ENCODE measurements around the gene GOLGA8O. TPM values are rescaled to one million over a fixed set of nuclear protein-coding genes. Genes with fewer than 3 reads are reported as not detected.
"Not testable (repeated sequence)": the region's sequence is repeated elsewhere in the genome, so short reads cannot be mapped to it uniquely, and the experiment has no call there.

Gene GOLGA8O
- polyA plus RNA-seq, 1 experiment, result 0.56 TPM

GRCh38 chr15:32407903-32408302 is 47.5 kb downstream of the GOLGA8O start:
- POLR2A ChIA-PET; H3K36me3 ChIP-seq (ENCODE audit: control insufficient read depth, insufficient read depth, low read length); DNase-seq (ENCODE audit: low read depth); H3K4me3 ChIP-seq (ENCODE audit: low read depth, low read length); CTCF ChIA-PET; H3K27me3 ChIP-seq (ENCODE audit: control insufficient read depth, insufficient read depth, low read length): not testable (repeated sequence)
- TF ChIP-seq, protein P1, sequence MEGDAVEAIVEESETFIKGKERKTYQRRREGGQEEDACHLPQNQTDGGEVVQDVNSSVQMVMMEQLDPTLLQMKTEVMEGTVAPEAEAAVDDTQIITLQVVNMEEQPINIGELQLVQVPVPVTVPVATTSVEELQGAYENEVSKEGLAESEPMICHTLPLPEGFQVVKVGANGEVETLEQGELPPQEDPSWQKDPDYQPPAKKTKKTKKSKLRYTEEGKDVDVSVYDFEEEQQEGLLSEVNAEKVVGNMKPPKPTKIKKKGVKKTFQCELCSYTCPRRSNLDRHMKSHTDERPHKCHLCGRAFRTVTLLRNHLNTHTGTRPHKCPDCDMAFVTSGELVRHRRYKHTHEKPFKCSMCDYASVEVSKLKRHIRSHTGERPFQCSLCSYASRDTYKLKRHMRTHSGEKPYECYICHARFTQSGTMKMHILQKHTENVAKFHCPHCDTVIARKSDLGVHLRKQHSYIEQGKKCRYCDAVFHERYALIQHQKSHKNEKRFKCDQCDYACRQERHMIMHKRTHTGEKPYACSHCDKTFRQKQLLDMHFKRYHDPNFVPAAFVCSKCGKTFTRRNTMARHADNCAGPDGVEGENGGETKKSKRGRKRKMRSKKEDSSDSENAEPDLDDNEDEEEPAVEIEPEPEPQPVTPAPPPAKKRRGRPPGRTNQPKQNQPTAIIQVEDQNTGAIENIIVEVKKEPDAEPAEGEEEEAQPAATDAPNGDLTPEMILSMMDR (IDR thresholded peaks at IDR 0.05; ENCODE audit: insufficient read depth, low read depth, low read length), result peak; percentile 18; the same call in 1 of the 2 replicates

DNA sequence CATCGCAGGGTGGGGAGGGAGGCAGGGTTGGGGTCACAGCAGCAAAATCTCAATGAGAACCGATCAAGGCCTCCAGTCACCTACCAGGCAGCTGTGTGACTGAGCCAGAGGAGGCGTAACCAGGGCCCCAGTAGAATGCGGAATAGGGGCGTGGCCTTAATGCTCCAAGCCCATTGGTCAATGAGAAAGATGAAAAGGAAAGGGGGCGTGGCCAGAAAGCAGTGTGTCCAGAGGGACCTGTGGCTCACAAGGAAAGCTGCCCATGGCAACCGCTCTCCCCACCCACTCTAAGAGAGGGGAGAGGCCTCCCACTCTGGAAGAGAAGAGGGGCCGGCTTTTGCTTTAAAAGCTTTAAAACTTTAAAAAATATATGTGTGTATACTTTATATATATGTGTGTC is 52.2 kb downstream of the GOLGA8O start, which contains the start of gene GOLGA8K:
Gene GOLGA8K, minus strand, starts transcription at position 101 of the 400 bp plus-strand sequence. Its CDS starts 98 bp downstream, at position 3.
- H3K4me3 ChIP-seq (ENCODE audit: low read depth, low read length); CTCF ChIA-PET; DNase-seq (ENCODE audit: low read depth); POLR2A ChIA-PET; H3K27me3 ChIP-seq (ENCODE audit: control insufficient read depth, insufficient read depth, low read length); H3K36me3 ChIP-seq (ENCODE audit: control insufficient read depth, insufficient read depth, low read length): not testable (repeated sequence)

DNA sequence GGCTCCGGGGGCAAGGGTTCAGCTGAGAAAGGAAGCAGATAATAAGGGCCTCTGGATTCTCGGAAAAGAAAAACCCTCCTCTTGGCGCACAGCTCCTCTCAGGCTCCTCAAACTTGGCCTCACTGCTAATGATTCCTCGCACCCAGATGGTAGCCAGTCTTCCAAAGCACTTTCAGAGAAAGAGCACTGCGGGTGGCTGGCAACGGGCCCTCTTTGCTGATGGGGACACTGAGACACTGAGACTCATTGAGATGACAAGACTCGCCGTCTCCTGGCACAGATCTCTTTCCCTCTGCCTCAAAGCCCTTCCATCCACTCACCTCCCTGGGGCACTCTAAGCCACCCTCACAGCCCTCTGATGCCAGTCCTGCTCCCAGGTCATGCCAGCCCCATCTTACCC is 58.9 kb downstream of the GOLGA8O start:
- POLR2A ChIA-PET; H3K36me3 ChIP-seq (ENCODE audit: control insufficient read depth, insufficient read depth, low read length); H3K27me3 ChIP-seq (ENCODE audit: control insufficient read depth, insufficient read depth, low read length); CTCF ChIA-PET; H3K4me3 ChIP-seq (ENCODE audit: low read depth, low read length); DNase-seq (ENCODE audit: low read depth): not testable (repeated sequence)

Small RNA genes lying within 50 kb of the gene (small RNA-seq; reads per million reads assigned to genes)
- not detected for gene AC135983.5 (ENCODE audit: insufficient read length, low read depth, low replicate concordance)
- gene RF00096 (ENCODE audit: insufficient read length, low read depth, low replicate concordance), result not detected
- not detected for gene RN7SL539P (ENCODE audit: insufficient read length, low read depth, low replicate concordance)

Other genes with a start within 250 kb of the GOLGA8O start
- gene GOLGA8K, start 52.3 kb downstream of the GOLGA8O start, polyA plus RNA-seq (2011; rRNA removed), result 0.10 TPM in 1 of 2 replicates, not detected in the other
- gene GOLGA8N, start 137.8 kb upstream of the GOLGA8O start, polyA plus RNA-seq (2011; rRNA removed), result 1.9 and 2.9 TPM in 2 replicates
- 5.5 and 8.7 TPM in 2 replicates for gene ARHGAP11A, start 159.9 kb upstream of the GOLGA8O start, polyA plus RNA-seq (2011; rRNA removed)
- 9.4 and 16.7 TPM in 2 replicates for gene SCG5, start 186.1 kb upstream of the GOLGA8O start, polyA plus RNA-seq (2011; rRNA removed)